Inflammatory macrophage treated with lipopolysaccharide for 1 hour (primary cell): ENCODE measurements around the gene DUSP3.
"Not testable (repeated sequence)": the region's sequence is repeated elsewhere in the genome, so short reads cannot be mapped to it uniquely, and the experiment has no call there.

ENCODE experiments used
- DNase-seq, 2 donors: peaks; one replicate each; pipeline ENCODE4 v3.0.0-alpha.2; 2020 to 2022

The DUSP3 gene

GRCh38 chr17:43799047-43799446 is 20.3 kb upstream of the DUSP3 start:
- no peak for DNase-seq

- DNase-seq, result not testable (repeated sequence)
Observed at GRCh38 chr17:43798024-43798423, 19.2 kb upstream of the DUSP3 start.

- DNase-seq, result not testable (repeated sequence)
Observed at GRCh38 chr17:43792668-43793067, 13.9 kb upstream of the DUSP3 start.

GRCh38 chr17:43791589-43791988 is 12.8 kb upstream of the DUSP3 start:
- DNase-seq, result no peak

- DNase-seq, result no peak
Observed at GRCh38 chr17:43790311-43790940, 11.6 kb upstream of the DUSP3 start.

- no peak for DNase-seq
Observed at GRCh38 chr17:43789482-43789881, 10.7 kb upstream of the DUSP3 start.

- DNase-seq, result peak in 1 of 2 donors; percentile 52
Observed at GRCh38 chr17:43788540-43788939, 9.8 kb upstream of the DUSP3 start.

- peak; percentile 78 to 90 for DNase-seq
Observed at GRCh38 chr17:43787728-43788127, 9.0 kb upstream of the DUSP3 start.

- DNase-seq, result no peak
Observed at GRCh38 chr17:43784628-43785101, 5.9 kb upstream of the DUSP3 start.

GRCh38 chr17:43784068-43784467 is 5.3 kb upstream of the DUSP3 start:
- peak in 1 of 2 donors; percentile 44 for DNase-seq

- no peak for DNase-seq
Observed at GRCh38 chr17:43782913-43783680, 4.3 kb upstream of the DUSP3 start.

- DNase-seq, result no peak
Observed at GRCh38 chr17:43780135-43780534, 1.4 kb upstream of the DUSP3 start, which contains the start of gene CFAP97D1. Gene CFAP97D1, plus strand, starts transcription at chr17:43780435. Its CDS starts 28 bp downstream, at chr17:43780463.

- peak; percentile 52 to 65 for DNase-seq
Observed at GRCh38 chr17:43779145-43780125, 658 bp upstream of the DUSP3 start.

- no peak for DNase-seq
Observed at GRCh38 chr17:43774304-43775250, 4.2 kb downstream of the DUSP3 start.

GRCh38 chr17:43772877-43773648 is 5.7 kb downstream of the DUSP3 start:
- DNase-seq, result peak; percentile 46 to 55

GRCh38 chr17:43771463-43771862 is 7.3 kb downstream of the DUSP3 start:
- DNase-seq, result no peak

- DNase-seq, result no peak
Observed at GRCh38 chr17:43770957-43771356, 7.8 kb downstream of the DUSP3 start.

- no peak for DNase-seq
Observed at GRCh38 chr17:43769859-43770258, 8.9 kb downstream of the DUSP3 start.

GRCh38 chr17:43769426-43769825 is 9.4 kb downstream of the DUSP3 start:
- DNase-seq, result peak in 1 of 2 donors; percentile 50

- no peak for DNase-seq
Observed at GRCh38 chr17:43768943-43769342, 9.8 kb downstream of the DUSP3 start.

- peak; percentile 80 to 85 for DNase-seq
Observed at GRCh38 chr17:43768382-43768781, 10.4 kb downstream of the DUSP3 start.
